D721Med (cell line): Measurements from ENCODE around the gene ARHGAP44.

Experiments
- DNase-seq: peaks from one replicate; pipeline ENCODE4 v3.0.0; 2011; ENCODE audit warnings: low spot score; ENCODE audit not compliant: insufficient read length
- FAIRE-seq: peaks from 2 replicates; lab custom pipeline; 2011; peaks lifted over from hg19 to GRCh38; lab: Jason Lieb, UNC
- TF ChIP-seq, protein P1 (sequence below): IDR thresholded peaks from 2 replicates; pipeline ENCODE4 v1.5.1; 2012; ENCODE audit warnings: mild to moderate bottlenecking, control low read depth; ENCODE audit not compliant: insufficient read depth; ENCODE audit errors: missing control alignments

The ARHGAP44 gene

GRCh38 chr17:12789481-12790248 lies at the start of gene ARHGAP44:
Gene ARHGAP44 (plus strand): TSS chr17:12789498. CDS start chr17:12789839, 341 bp downstream.
- DNase-seq (peak; percentile 45), FAIRE-seq (no peak)
- TF ChIP-seq, protein P1, sequence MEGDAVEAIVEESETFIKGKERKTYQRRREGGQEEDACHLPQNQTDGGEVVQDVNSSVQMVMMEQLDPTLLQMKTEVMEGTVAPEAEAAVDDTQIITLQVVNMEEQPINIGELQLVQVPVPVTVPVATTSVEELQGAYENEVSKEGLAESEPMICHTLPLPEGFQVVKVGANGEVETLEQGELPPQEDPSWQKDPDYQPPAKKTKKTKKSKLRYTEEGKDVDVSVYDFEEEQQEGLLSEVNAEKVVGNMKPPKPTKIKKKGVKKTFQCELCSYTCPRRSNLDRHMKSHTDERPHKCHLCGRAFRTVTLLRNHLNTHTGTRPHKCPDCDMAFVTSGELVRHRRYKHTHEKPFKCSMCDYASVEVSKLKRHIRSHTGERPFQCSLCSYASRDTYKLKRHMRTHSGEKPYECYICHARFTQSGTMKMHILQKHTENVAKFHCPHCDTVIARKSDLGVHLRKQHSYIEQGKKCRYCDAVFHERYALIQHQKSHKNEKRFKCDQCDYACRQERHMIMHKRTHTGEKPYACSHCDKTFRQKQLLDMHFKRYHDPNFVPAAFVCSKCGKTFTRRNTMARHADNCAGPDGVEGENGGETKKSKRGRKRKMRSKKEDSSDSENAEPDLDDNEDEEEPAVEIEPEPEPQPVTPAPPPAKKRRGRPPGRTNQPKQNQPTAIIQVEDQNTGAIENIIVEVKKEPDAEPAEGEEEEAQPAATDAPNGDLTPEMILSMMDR = no peak

- TF ChIP-seq, protein P1 = no peak
- no peak for DNase-seq
- FAIRE-seq = no peak
Measured at GRCh38 chr17:12739500-12739899, 49.8 kb upstream of the ARHGAP44 start.

DNA sequence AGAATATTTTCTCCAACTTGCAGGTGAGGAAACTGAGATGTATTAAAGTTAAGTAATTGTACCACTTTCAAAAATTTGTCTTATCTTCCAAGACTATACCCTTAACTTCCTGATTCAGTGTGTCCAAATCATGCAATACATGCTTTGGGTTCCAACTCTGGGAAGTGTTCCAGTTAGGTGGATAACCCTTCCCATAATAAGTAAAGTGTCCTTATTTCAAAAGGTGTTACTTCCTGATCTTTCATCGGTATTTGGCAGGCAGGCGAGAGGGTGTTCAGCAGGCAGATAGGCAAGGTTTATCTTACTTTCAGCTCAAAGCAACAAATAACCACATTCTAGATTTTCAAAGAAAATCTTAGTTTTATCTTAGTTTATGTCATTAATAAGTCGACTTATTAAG lies 46.3 kb upstream of the ARHGAP44 start:
- FAIRE-seq (no peak), DNase-seq (no peak)
- TF ChIP-seq, protein P1 = no peak

DNA sequence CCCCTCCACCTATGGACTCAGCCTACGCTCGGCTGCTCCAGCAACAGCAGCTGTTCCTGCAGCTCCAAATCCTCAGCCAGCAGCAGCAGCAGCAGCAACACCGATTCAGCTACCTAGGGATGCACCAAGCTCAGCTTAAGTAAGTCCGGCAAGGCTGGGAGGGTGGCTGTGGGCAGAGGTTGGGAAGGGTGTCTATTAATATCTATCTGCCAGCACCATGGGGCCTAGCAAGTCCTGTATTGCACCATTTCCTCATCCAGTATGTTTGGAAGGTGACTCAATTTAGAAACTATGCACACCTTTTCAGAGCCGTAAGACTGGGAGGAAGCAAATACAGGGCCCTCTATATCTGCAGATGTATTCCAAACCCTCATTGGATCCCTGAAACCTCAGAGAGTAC lies 45.0 kb upstream of the ARHGAP44 start:
- TF ChIP-seq, protein P1 = no peak
- FAIRE-seq (no peak), DNase-seq (no peak)

DNA sequence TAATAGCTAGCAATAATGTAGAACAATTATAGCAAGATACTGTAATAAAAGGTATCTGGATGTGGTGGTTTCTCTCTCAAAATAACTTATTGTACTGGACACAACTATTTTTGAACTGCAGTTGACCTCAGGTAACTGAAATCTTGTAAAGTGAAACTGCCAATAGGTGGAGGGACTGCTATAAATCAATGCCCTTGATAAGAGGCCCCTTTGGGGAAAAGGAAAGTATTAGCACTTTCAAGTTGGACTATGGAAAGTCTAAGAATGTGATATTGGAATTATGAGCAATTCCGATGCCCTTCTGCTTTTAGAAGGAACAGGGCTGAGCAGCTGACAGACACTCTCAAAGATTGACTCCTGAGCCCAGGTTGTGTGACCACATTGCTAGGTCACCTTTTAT lies 44.5 kb upstream of the ARHGAP44 start:
- no peak for DNase-seq
- no peak for FAIRE-seq
- TF ChIP-seq, protein P1 = no peak

- FAIRE-seq (no peak), DNase-seq (no peak)
Measured at GRCh38 chr17:12745486-12745885, 43.8 kb upstream of the ARHGAP44 start.

More at GRCh38 chr17:12745486-12745885, 43.8 kb upstream of the ARHGAP44 start:
- TF ChIP-seq, protein P1 = no peak
